Bronchial epithelial cell (primary cell): ENCODE results near the gene NOTUM. TPM values are rescaled to one million over a fixed set of nuclear protein-coding genes. Genes with fewer than 3 reads are reported as not detected.

Source experiments
- DNase-seq: peaks from one replicate; pipeline ENCODE4 v3.0.0-alpha.2; 2010; ENCODE audit warnings: low read depth
- FAIRE-seq: peaks from 2 replicates; lab custom pipeline; 2011; peaks lifted over from hg19 to GRCh38; lab: Jason Lieb, UNC
- H3K27me3 ChIP-seq: 2 replicates; pipeline ENCODE4 v1.5.1; 2011; ENCODE audit warnings: low read length; ENCODE audit not compliant: control insufficient read depth, insufficient read depth
- H3K36me3 ChIP-seq: 2 replicates; pipeline ENCODE4 v1.5.1; 2011; ENCODE audit warnings: low read length; ENCODE audit not compliant: control insufficient read depth, insufficient read depth
- H3K4me3 ChIP-seq: 2 replicates; pipeline ENCODE4 v1.5.1; 2011; ENCODE audit warnings: mild to moderate bottlenecking, low read depth, low read length, control low read depth
- total RNA-seq: library from RNA; depleted of rRNA; stranded (reverse); fragments of >200 nt; gene quantifications from 2 replicates; pipeline ENCODE4 v1.2.1, GENCODE V29; 2014
- TF ChIP-seq, protein P1 (sequence below): IDR thresholded peaks from 2 replicates; pipeline ENCODE4 v1.5.1; 2011; ENCODE audit warnings: mild to moderate bottlenecking, moderate library complexity, low read length, control low read depth, inconsistent platforms; ENCODE audit not compliant: insufficient read depth, severe bottlenecking

The NOTUM gene
- total RNA-seq, 1 donor from 2014 or later = not detected

DNA sequence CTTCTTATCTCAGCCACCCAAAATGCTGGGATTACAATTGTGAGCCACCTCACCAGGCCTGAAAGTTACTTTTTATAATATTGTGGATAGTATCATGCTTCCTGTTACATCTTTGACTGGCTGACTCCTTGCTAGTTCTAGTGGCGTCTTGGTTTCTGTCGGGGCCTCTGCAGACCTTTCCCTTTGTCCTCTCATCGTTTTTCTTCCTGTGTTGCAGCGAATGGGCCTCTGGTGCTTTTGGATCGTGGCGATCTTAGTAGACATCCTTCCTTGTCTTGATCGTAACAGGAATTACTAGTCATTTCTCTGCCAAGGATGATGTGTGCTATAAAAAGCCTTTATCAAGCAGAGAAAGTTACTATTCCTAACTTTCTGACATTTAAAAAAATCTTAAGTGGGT, 37.2 kb upstream of the NOTUM start:
- H3K36me3 ChIP-seq = peaks cover 8% of the 10 kb centered on the region
- H3K4me3 ChIP-seq = no peak overlapping the region
- H3K27me3 ChIP-seq = no peaks in the 10 kb centered on the region
- no peak for DNase-seq
- TF ChIP-seq, protein P1, sequence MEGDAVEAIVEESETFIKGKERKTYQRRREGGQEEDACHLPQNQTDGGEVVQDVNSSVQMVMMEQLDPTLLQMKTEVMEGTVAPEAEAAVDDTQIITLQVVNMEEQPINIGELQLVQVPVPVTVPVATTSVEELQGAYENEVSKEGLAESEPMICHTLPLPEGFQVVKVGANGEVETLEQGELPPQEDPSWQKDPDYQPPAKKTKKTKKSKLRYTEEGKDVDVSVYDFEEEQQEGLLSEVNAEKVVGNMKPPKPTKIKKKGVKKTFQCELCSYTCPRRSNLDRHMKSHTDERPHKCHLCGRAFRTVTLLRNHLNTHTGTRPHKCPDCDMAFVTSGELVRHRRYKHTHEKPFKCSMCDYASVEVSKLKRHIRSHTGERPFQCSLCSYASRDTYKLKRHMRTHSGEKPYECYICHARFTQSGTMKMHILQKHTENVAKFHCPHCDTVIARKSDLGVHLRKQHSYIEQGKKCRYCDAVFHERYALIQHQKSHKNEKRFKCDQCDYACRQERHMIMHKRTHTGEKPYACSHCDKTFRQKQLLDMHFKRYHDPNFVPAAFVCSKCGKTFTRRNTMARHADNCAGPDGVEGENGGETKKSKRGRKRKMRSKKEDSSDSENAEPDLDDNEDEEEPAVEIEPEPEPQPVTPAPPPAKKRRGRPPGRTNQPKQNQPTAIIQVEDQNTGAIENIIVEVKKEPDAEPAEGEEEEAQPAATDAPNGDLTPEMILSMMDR = no peak
- FAIRE-seq = no peak

DNA sequence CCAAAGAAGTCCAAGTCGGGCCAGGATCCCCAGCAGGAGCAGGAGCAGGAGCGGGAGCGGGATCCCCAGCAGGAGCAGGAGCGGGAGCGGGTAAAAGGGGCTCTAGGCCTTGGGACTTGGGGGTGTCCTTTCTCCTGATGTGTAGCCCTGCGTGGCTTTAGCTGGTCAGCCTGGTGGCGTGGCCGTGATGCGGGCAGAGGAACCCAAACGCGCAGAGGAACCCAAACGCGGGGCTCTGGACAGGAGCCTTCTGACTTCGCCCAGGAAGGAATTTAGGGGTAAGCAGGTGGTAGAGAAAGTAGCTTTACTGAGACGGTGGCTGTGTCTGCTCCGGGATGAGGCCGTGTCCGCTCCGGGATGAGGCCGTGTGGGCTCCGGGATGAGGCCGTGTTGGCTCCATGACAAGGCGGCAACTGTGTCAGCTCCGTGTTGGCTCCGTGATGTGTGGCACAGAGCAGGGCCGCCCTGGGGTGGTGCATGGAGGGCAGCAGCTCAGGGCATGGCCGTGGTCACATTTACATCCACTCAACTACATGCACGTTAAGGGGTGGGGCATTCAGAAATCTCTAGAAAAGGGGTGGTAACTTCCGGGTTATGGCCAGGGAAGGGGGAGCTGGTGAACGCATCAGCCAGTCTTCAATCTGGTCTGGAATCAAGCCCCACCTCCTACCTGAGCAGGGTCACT, 35.9 kb upstream of the NOTUM start:
- H3K4me3 ChIP-seq = no peak overlapping the region
- no peak for DNase-seq
- H3K27me3 ChIP-seq = no peaks in the 10 kb centered on the region
- FAIRE-seq = no peak
- H3K36me3 ChIP-seq = peaks cover 8% of the 10 kb centered on the region
- TF ChIP-seq, protein P1 = no peak

DNA sequence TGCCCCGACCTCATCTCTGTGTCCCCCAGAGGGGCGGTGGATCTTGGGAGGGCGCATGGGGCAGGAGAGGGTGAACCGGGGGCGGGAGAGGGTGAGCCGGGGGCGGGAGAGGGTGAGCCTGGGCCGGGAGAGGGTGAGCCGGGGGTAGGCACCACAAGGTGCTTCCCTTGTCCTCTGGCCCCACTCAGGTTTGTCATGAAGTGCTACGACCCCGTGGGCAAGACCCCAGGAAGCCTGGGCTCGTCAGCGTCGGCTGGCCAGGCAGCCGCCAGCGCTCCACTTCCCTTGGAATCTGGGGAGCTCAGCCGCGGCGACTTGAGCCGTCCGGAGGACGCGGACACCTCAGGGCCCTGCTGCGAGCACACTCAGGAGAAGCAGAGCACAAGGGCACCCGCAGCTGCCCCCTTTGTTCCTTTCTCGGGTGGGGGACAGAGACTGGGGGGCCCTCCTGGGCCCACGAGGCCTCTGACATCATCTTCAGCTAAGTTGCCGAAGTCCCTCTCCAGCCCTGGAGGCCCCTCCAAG, 35.3 kb upstream of the NOTUM start:
- FAIRE-seq = no peak
- no peak for DNase-seq
- TF ChIP-seq, protein P1 = no peak
- Histone ChIP-seq H3K36me3 (peaks cover 8% of the 10 kb centered on the region), H3K27me3 (no peaks in the 10 kb centered on the region), H3K4me3 (no peak overlapping the region)

- peaks cover 8% of the 10 kb centered on the region for H3K36me3 ChIP-seq
- DNase-seq = no peak
- no peaks in the 10 kb centered on the region for H3K27me3 ChIP-seq
- TF ChIP-seq, protein P1 = no peak
- H3K4me3 ChIP-seq = no peak overlapping the region
- no peak for FAIRE-seq
These were observed 34.7 kb upstream of the NOTUM start for GRCh38 chr17:81995463-81996231.

- Histone ChIP-seq H3K27me3 (no peaks in the 10 kb centered on the region), H3K4me3 (no peak overlapping the region), H3K36me3 (peaks cover 8% of the 10 kb centered on the region)
- FAIRE-seq (no peak), DNase-seq (no peak)
- TF ChIP-seq, protein P1 = no peak
These were observed 33.8 kb upstream of the NOTUM start for GRCh38 chr17:81994593-81995462.
